GM18868 (cell line): ENCODE measurements around the gene KCNQ1.
"Not testable (repeated sequence)": the region's sequence is repeated elsewhere in the genome, so short reads cannot be mapped to it uniquely, and the experiment has no call there.

Experiments
- ATAC-seq: cut with Tn5 transposase; IDR thresholded peaks from one replicate; pipeline ENCODE4 v1.9.1; 2021; ENCODE audit warnings: mild to moderate bottlenecking, moderate library complexity; ENCODE audit not compliant: unreplicated experiment

Gene KCNQ1

DNA sequence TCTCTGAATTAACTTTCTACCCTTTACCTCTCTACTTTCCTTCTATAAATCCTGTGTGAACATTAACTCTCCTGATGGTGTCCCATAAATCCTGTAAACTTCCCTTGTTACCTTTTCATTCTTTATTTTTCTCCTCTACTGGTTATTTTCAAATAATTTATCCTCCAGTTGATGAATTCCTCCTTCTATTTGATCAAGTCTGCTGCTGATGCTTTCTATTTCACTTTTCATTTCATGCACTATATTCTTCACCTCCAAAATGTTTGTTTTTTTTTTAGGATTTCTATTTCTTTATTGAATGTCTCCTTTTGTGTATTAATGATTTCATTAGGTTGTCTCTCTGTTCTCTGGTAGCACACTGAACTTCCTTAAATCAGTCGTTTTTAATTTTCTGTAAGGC lies 186.4 kb downstream of the KCNQ1 start:
- ATAC-seq = no peak

DNA sequence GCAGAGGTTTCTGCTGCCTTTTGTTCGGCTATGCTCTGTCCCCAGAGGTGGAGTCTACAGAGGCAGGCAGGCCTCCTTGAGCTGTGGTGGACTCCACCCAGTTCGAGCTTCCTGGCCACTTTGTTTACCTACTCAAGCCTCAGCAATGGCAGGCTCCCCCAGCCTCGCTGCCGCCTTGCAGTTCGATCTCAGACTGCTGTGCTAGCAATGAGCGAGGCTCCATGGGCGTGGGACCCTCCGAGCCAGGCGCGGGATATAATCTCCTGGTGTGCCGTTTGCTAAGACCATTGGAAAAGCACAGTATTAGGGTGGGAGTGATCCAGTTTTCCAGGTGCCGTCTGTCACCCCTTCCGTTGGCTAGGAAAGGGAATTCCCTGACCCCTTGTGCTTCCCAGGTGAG lies 195.0 kb downstream of the KCNQ1 start:
- not testable (repeated sequence) for ATAC-seq

DNA sequence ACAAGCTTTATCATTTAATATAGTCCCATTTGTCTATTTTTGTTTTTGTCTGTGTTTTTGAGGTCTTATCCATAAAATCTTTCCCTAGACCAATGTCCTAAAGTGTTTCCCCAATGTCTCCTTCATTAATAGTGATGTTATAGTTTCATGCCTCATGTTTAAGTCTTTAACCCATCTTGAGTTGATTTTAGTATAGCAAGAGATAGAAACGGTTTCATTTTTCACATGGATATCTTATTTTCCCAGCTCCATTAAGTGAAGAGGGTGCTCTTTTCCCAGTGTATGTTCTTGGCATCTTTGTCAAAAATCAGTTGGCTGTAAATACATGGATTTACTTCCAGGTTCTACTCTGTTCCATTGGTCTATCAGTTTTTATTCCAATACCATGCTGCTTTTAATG lies 196.8 kb downstream of the KCNQ1 start:
- ATAC-seq = no peak

DNA sequence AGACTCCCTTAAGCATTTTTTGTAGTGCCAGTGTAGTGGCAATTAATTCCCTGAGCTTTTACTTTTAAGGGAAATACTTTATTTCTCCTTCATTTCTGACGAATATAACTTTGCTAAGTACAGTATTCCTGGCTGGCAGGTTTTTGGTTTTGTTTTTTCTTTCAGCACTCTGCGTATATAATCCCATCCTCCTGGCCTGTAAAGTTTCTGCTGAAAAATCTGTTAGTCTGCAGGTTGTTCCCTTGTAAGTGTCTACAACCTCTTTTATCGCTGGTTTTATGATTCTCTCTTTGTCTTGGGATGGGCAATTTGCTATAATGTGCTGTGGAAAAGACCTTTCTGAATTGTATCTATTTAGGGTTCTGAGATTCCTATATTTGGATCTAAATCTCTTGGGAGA lies 198.9 kb downstream of the KCNQ1 start:
- no peak for ATAC-seq

DNA sequence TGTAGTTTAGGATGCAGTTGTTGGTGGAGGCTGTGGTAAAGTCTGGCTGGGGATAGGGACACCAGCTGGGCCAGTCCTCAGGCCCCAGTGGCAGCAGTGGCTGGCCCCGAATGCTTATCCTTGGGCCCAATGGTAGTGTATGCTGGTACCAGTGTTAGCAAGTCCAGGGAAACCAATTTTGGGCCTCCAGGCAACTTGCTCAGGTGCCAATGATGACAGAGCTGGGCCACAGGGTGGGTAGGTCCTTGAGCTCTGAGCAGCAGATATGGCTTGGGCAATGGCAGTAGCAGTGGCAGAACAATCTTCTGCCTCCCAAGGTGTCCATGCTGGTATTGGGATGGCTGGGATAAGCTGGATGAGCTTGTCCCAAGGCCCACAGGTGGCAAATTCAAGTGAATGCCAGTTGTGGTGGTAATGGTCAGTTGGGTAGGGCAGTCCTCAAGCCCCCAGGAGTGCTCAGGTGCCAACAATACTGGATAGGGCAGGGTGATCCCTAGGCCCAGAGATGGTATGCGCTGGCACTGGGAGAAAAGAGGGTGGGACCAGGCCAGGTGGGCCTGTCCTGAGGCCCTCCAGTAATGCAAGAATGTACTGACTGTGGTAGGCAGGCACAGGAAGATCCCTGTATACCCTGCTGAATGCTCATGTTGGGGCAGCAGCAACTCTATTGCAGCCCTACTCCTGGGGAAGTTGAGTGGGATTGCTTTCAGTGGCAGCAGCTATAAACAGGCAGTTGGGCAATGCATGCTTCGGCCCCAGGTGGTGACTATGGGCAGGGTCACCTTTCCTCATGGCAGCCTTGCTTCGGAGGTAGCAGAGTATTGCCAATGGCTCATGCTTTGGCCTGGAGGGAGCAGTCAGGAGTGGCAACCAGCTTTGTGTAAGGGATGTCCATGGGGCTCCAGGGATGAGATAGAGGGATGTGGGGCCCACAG lies 200.3 kb downstream of the KCNQ1 start:
- no peak for ATAC-seq

DNA sequence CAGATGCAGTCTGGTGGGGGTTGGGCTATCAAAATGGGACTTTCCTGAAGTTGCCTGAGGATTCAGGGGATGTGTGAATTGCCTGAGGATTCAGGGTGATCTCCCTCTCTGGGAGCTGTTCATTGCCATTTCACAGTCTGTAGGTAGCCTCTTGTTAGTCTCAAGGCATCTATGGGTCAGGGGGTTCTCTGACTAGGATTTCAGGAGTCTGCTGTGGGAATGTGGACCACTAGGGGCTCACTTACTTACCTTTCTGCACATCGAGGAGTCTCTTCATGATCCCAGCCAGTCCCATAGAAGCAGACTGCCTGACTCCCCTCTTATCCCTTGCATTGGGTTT lies 200.9 kb downstream of the KCNQ1 start:
- no peak for ATAC-seq

DNA sequence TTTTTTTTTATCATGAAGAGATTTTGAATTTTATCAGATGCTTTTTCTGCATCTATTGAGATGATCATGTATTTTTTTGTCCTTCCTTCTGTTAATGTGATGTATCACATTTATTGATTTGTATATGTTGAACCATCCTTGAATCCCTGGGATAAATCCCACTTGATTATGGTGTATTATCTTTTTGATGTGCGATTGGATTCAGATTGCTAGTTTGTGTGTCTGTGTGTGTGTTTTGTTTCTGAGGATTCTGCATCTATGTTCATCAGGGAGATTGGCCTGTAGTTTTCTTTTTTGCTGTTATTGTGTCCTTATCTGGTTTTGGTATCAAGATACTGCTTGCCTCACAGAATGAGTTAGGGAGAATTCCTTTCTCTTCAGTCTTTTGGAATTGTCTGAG lies 202.4 kb downstream of the KCNQ1 start:
- no peak for ATAC-seq

DNA sequence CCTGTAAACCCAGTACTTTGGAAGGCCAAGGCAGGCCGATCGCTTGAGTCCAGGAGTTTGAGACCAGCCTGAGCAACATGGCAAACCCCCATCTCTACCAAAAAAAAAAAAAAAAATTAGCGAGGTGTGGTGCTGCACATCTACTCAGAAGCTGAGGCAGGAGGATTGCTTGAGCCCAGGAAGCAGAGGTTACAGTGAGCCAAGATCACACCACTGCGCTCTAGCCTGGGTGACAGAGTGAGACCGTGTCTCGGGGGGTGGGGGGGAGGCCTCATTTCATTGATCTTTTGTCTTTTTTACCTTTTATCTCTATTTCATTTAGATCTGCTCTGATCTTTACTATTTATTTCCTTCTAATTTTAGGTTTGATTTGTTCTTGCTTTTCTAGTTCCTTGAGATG lies 203.1 kb downstream of the KCNQ1 start:
- ATAC-seq = no peak

DNA sequence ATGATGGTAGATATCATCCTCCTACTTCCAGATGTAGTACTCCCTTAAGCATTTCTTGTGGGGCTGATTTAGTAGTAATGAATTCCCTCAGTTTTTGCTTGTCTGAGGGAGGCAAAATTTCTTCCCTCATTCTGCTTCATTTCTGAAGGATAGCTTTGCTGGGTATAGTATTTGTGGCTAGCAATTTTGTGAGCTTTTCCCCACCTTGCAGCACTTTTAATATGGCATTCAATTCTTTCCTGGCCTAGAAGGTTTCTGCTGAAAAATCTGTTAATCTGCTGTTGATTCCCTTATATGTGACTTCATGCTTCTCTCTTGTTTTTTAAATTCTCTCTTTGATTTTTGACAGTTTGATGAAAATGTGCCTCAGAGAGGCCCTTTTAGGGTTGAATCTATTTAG lies 204.6 kb downstream of the KCNQ1 start:
- ATAC-seq = no peak

DNA sequence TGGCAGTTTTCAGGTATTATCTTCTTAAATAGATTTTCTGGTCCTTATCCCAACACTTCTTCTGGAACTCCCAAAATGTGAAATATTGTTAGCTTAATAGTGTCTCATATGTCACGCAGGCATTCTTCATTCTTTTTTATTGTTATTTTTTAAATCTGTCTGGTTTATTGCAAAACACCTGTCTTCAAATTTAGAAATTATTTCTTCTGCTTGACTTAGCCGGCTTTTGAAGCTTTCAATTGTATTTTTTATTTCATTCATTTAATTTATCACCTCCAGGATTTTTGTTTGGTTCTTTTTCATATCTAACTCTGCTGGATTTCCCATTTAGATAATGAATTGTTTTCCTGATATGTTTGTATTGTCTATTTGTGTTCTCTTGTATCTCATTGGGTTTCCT lies 205.0 kb downstream of the KCNQ1 start:
- no peak for ATAC-seq

DNA sequence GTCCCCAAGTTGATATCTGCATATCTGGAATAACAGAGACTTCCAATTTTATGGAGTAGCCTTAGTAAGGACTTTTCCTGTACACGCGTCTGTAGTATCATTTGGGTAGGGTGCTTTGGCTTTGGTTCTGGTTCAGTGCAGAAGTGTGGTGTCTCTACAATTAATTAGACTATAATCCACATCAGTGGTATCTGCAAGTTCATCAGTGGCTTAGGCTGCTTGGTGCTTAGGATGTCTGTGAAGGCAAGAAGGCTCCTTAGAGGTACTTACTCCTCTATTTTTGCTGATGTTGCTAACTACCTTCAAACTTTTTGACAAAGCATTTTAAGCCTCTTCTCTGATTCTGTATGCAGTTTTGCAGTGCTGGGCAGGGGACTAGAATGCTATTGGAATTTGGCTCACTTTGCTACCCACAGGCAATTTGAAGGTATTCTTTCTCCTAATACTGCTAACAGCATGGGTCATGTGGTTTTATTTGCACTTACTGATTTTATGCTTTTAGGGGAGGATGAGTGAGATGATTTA lies 205.6 kb downstream of the KCNQ1 start:
- ATAC-seq = no peak

DNA sequence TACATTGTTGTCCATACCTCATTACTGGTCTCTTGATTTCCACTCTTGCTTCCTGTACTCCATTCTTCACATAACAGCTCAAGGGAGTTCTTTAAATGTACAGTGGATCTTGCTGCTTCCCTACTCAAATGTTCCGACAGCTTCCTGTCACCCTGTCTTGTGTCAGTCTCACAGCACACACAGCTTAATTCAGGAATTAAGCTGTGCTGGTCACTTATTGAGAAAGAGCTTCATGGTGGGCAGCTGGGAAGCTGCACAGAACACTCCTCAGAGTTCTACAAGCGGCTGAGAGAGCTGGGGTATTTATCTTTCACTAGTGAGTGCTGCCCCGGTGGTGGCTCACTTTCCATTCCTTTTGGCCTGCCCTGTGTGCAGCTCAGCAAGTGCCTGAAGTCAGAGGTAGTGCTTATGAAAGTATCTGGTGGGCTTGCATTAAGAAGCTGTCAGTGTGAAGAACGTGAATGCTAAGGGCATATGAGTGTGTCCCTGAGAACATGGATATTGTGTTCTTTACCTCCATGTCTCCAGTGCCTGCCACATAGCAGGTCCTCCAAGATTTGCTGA lies 206.3 kb downstream of the KCNQ1 start:
- no peak for ATAC-seq

DNA sequence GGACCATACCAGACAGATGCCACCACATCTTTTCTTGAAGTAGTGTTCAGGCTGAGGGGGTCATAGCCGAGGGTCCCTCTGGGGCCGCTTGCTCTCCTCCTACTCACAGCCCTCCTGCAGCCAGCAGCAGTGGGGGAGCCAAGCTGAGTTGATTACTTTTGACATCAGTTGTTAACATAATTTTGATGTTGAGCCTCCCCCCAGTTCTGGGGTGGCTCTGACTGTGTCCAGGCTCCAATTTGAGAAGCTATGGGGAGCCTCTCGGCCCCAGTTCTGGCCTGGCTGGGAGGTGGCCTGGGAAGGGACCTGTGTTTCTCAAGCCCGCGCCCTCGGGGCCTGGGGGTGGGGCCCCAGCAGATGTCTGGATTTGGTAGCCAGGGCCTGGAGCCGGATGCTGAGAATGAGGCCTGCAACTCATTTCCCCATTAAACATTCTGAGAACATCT lies 207.0 kb downstream of the KCNQ1 start:
- no peak for ATAC-seq

DNA sequence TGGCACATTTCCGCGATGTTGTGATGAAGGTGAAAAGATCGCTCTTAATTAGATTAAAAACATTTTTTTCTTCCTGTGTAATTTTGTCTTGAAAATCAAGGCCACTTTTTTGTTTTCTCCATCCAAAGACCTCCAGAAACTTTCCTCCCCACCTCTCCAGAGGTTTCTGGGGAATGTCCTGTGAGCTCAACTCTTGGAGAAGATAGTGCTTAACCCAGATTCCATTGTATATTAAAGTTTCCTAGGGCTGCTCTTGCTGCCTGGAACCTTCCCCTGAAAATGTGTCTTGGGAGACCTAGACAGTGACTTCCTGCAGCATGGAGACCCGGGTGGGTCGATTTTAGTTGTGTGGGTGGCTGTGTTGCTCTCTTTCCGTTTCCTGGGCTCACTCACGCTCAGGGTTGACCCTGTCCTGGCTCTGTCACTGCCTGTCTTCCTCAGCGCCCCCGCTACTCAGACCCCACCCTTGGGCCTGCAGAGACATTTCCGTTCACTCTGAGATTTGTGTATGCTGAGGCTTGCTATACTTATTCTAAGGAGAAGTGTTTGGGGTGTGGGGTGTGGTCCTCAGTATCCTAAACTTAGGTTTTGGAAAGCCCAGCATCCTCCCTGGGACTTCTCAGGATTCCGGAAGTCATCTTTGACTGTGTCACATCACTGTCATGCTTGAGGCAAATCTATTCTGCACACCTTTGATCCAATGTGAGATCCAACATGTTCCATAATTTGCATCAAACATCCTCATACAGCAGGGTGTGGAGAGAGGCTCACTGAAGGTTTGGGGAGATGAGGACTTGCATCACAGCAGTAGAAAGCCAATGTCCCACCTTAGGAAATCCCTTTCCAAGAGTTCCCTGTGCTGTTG lies 207.8 kb downstream of the KCNQ1 start:
- ATAC-seq = no peak

DNA sequence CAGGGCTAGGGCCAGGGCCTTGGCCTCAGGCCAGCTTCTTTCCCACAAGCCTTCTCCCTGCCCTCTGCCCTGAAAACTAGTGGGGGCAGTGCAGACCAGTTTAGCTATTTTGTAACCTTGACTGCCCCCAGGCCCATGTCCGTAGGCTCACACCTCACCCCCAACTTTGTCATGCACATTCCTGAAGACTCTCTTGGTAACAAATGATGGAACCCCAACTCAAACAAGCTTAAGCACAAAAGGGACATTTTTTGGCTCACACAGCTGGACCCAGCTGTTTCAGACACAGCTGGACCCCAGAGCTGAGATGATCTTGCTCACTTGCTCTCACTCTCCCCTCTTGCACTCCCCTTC lies 208.4 kb downstream of the KCNQ1 start:
- ATAC-seq = no peak

DNA sequence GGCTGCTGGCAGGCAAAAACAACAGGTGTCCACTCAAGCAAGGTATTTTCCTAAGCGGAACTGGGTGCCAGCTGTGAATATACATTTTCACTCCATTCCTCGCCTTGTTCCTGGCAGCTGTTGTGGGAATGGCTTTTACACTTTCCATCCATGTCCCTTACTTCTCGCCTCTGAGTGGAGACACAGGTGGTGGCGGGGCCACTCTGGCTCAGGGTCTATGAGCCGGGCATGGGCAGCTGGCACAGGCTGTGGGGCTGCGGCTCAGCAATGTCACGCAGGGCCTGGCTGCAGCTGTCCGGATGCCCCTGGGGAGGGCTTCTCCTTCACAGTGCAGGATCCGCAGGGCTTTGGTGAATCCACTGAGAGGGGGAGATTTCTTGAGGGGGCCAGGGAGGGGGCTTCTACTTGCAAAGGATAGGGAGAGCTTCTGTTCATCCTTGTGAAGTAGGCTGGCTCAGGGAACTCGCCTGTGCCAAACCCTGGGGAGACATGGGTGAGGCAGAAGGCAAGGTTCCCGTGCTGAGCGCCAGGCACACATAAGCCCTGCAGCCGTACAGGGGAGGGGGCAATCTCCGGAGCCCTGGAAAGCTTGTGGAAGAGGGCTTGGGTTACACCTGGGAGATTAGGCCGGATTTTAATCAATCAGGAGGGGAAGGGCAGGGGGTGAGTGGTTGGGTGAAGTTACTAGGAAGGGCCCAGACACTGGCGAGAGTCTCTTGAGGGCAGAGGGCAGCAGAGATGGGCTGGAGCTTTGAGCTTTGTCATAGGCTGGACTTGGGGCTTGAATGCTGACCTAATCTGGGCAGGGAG lies 209.3 kb downstream of the KCNQ1 start:
- no peak for ATAC-seq

DNA sequence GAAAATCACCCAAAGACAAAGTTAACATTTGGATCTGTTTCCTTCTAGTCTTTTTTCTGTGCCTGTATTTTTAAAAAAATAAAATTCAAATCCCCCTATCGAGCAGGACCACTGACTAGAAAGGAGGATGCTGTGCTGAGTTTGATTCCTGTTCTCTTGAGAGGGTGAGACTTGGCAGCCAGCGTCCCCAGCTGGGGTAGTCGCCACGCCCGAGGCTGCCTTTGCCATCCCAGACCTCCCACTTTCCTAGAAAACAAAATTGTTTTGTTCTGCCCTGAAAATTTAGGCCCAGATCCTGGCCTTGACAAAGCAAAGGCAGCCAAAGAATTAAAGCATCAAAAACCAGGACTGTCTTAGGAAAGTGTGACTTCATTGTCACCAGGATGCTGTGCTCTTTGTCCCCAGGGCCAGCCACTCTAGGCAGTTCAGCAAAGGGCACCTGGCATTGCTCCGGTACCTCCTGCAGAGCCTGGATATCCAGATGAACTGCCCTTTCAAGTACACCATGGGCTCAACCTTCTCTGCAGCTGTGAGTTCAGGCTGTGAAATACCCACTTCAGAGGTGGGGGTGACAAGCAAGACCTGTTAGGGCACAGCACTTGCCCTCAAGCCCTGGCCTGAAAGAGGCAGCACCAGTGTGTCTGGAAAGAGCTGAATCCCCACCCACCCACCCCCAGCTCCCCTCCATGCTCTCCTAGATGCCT lies 210.4 kb downstream of the KCNQ1 start:
- no peak for ATAC-seq

DNA sequence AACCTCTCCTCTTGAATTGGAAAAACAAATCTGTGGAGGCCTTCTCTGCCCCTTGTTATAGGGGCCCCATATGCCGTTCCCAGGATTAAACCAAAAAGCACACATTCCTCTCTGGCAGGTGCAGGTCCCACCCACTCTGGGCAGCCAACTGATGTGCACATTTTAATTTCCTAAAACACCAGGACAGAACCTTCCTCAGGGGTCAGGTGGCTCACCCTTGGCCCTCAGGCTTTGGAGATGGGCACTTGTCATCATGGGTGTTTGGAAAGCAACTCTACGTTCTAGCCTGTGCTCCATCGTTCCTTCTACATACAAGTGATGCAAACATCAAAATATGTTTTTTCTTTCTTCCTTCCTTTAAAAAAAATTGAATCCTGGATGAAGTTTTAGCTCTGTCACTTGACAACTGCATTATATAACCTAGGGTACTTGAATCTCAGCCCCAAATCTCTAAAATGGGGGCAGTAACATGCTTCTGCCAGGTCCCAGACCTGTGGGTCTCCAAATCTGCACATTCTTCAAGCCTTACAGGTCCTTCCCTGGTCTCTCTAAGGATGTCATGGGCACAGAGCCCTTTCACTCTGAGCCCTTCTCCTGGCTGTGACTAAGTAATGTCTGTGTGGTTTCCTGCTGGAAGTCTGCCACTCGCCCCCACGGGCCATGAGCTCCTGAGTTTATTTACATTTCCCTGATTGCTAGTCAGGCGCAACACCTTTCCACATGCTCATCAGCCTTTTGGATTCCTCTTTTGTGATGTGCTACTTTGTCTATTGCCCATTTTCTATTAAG lies 211.2 kb downstream of the KCNQ1 start:
- ATAC-seq = no peak

DNA sequence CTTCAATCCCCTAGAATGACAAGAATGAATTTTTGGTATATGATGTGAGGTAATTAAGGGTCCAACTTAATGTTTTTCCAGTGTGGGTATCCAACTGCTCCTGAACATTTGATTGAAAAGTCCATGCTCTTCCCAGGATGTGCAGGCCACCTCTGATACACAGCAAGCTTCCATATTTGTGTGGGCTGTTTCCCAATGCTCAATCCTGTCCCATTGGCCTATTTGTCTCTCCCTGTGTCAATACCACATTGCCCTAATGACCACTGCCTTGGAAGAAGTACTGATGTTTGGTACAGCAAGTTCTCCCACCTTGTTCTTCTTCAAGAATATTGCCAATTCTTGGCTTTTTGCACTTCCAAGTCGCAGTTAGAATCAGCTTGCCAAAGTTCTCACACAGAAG lies 212.1 kb downstream of the KCNQ1 start:
- no peak for ATAC-seq
